H9 (cell line): ENCODE results near the gene BRD1. TPM values are rescaled to one million over a fixed set of nuclear protein-coding genes. Genes with fewer than 3 reads are reported as not detected.

Experiments used
- DNase-seq: peaks from one replicate; pipeline ENCODE4 v3.0.0-alpha.2; 2017
- H2AFZ ChIP-seq: one replicate; pipeline ENCODE4 v1.6.1; 2013; ENCODE audit warnings: mild to moderate bottlenecking, low read length, control low read depth, moderate library complexity
- H2AK5ac ChIP-seq: 2 replicates; pipeline ENCODE4 v1.6.1; 2013; ENCODE audit warnings: low read length, control low read depth, mixed read lengths; ENCODE audit not compliant: insufficient read length
- H2BK120ac ChIP-seq: one replicate; pipeline ENCODE4 v1.6.1; 2013; ENCODE audit warnings: low read depth, mild to moderate bottlenecking, low read length, control low read depth, inconsistent platforms; ENCODE audit not compliant: poor library complexity, severe bottlenecking
- H2BK12ac ChIP-seq: 2 replicates; pipeline ENCODE4 v1.6.1; 2013; ENCODE audit warnings: low read length, control low read depth, mixed read lengths, low read depth; ENCODE audit not compliant: insufficient read length
- H2BK15ac ChIP-seq: 2 replicates; pipeline ENCODE4 v1.6.1; 2013; ENCODE audit warnings: low read depth, low read length, control low read depth
- H2BK20ac ChIP-seq: one replicate; pipeline ENCODE4 v1.6.1; 2013; ENCODE audit warnings: low read depth, mild to moderate bottlenecking, low read length, control low read depth, inconsistent platforms; ENCODE audit not compliant: poor library complexity, severe bottlenecking
- H2BK5ac ChIP-seq: 2 replicates; pipeline ENCODE4 v1.6.1; 2013; ENCODE audit warnings: low read length, control low read depth, mixed read lengths; ENCODE audit not compliant: insufficient read length
- H3K14ac ChIP-seq: 2 replicates; pipeline ENCODE4 v1.6.1; 2013; ENCODE audit warnings: low read length, control low read depth; ENCODE audit not compliant: insufficient read depth
- H3K18ac ChIP-seq: 2 replicates; pipeline ENCODE4 v1.6.1; 2013; ENCODE audit warnings: low read depth, mild to moderate bottlenecking, mixed read lengths, low read length, control low read depth; ENCODE audit not compliant: insufficient read length
- H3K23ac ChIP-seq: 2 replicates; pipeline ENCODE4 v1.6.1; 2013; ENCODE audit warnings: low read length, control low read depth, mixed read lengths, low read depth; ENCODE audit not compliant: insufficient read length
- H3K23me2 ChIP-seq: 2 replicates; pipeline ENCODE4 v1.6.1; 2013; ENCODE audit warnings: low read depth, mild to moderate bottlenecking, mixed read lengths, low read length, control low read depth; ENCODE audit not compliant: insufficient read length, poor library complexity, severe bottlenecking
- H3K27ac ChIP-seq: 2 replicates; pipeline ENCODE4 v1.5.1; 2013; ENCODE audit warnings: low read length, control low read depth, mixed read lengths, low read depth; ENCODE audit not compliant: insufficient read length
- H3K27me3 ChIP-seq: 2 replicates; pipeline ENCODE4 v1.6.1; 2013; ENCODE audit warnings: low read length, control low read depth, inconsistent platforms; ENCODE audit not compliant: insufficient read depth
- H3K4ac ChIP-seq: 2 replicates; pipeline ENCODE4 v1.6.1; 2013; ENCODE audit warnings: low read depth, mild to moderate bottlenecking, control low read depth, inconsistent platforms, low read length, moderate library complexity
- H3K4me1 ChIP-seq: 2 replicates; pipeline ENCODE4 v1.6.1; 2013; ENCODE audit warnings: low read length, control low read depth, inconsistent platforms; ENCODE audit not compliant: insufficient read depth
- H3K4me2 ChIP-seq: 2 replicates; pipeline ENCODE4 v1.6.1; 2013; ENCODE audit warnings: low read length, control low read depth, mixed read lengths; ENCODE audit not compliant: insufficient read length, insufficient read depth
- H3K56ac ChIP-seq: 2 replicates; pipeline ENCODE4 v1.6.1; 2013; ENCODE audit warnings: low read depth, mild to moderate bottlenecking, mixed read lengths, low read length, control low read depth; ENCODE audit not compliant: insufficient read length
- H3K79me1 ChIP-seq: 2 replicates; pipeline ENCODE4 v1.6.1; 2013; ENCODE audit warnings: low read depth, mild to moderate bottlenecking, moderate library complexity, low read length, control low read depth, inconsistent platforms; ENCODE audit not compliant: insufficient read depth, poor library complexity, severe bottlenecking
- H3K79me2 ChIP-seq: 2 replicates; pipeline ENCODE4 v1.6.1; 2013; ENCODE audit warnings: low read length, control low read depth, inconsistent platforms; ENCODE audit not compliant: insufficient read depth
- H3K9ac ChIP-seq: 2 replicates; pipeline ENCODE4 v1.6.1; 2013; ENCODE audit warnings: low read length, control low read depth, mixed read lengths; ENCODE audit not compliant: insufficient read length; ENCODE audit errors: extremely low read depth
- H3K9me3 ChIP-seq: one replicate; pipeline ENCODE4 v1.6.1; 2013; ENCODE audit warnings: low read depth, low read length, inconsistent platforms; ENCODE audit not compliant: control insufficient read depth
- H3T11ph ChIP-seq: one replicate; pipeline ENCODE4 v1.6.1; 2013; ENCODE audit warnings: mild to moderate bottlenecking, low read length, control low read depth, inconsistent platforms
- H4K20me1 ChIP-seq: one replicate; pipeline ENCODE4 v1.6.1; 2013; ENCODE audit not compliant: control insufficient read depth, insufficient read length, insufficient read depth
- H4K5ac ChIP-seq: 2 replicates; pipeline ENCODE4 v1.6.1; 2013; ENCODE audit warnings: low read depth, mild to moderate bottlenecking, mixed read lengths, low read length, control low read depth; ENCODE audit not compliant: insufficient read length
- H4K8ac ChIP-seq: replicated peaks from 2 replicates; pipeline ENCODE4 v1.6.1; 2013; ENCODE audit warnings: low read length, control low read depth, mixed read lengths, low read depth; ENCODE audit not compliant: insufficient read length
- H4K91ac ChIP-seq: 2 replicates; pipeline ENCODE4 v1.6.1; 2013; ENCODE audit warnings: low read depth, mild to moderate bottlenecking, moderate library complexity, mixed read lengths, low read length, control low read depth; ENCODE audit not compliant: insufficient read length
- H3K27ac Mint-ChIP-seq, 3 experiments: 2 replicates in 2 of 3; 3 replicates in 1 of 3; pipeline ENCODE4 v1.8.0; 2020 to 2021; ENCODE audit warnings: mixed read lengths in 3 of 3, mild to moderate bottlenecking in 1 of 3, moderate library complexity in 1 of 3
- H3K27me3 Mint-ChIP-seq: 2 replicates; pipeline ENCODE4 v1.8.0; 2021; ENCODE audit warnings: low read depth, mild to moderate bottlenecking, moderate library complexity, mixed read lengths
- H3K36me3 Mint-ChIP-seq, 3 experiments: 2 replicates in 2 of 3; 3 replicates in 1 of 3; pipeline ENCODE4 v1.8.0; 2020 to 2021; ENCODE audit warnings: low read depth in 3 of 3, mixed read lengths in 3 of 3; ENCODE audit not compliant: insufficient read depth in 1 of 3
- H3K4me1 Mint-ChIP-seq, 2 experiments: 2 replicates each; pipeline ENCODE4 v1.8.0; 2020; ENCODE audit warnings: mixed read lengths in 2 of 2
- H3K4me3 Mint-ChIP-seq, 2 experiments: 2 replicates in 1 of 2; 3 replicates in 1 of 2; pipeline ENCODE4 v1.8.0; 2020 to 2021; ENCODE audit warnings: mild to moderate bottlenecking in 2 of 2, mixed read lengths in 2 of 2, moderate library complexity in 1 of 2
- H3K9me3 Mint-ChIP-seq, 2 experiments: 2 replicates in 1 of 2; 3 replicates in 1 of 2; pipeline ENCODE4 v1.8.0; 2020; ENCODE audit warnings: mild to moderate bottlenecking in 2 of 2, mixed read lengths in 2 of 2, moderate library complexity in 1 of 2
- WGBS: extraction: QIAGEN DNeasy Blood & Tissue Kit; methylation state at CpG from one replicate; pipeline ENCODE4 v1.1.7; 2013; ENCODE audit warnings: missing lambda C conversion rate, low lambda C conversion rate, mixed read lengths; ENCODE audit not compliant: insufficient read length; ENCODE audit errors: extremely low coverage; 5-methylcytosine and 5-hydroxymethylcytosine counted together
- total RNA-seq: library from RNA; stranded (reverse); gene quantifications from 2 replicates; pipeline ENCODE4 v1.2.1, GENCODE V29; 2021
- TF ChIP-seq, protein P1 (sequence below): fragments of 200-600 bp; sonication (generic); conservative IDR thresholded peaks from 3 replicates; pipeline ENCODE4 v1.8.0; 2021; ENCODE audit warnings: antibody characterized with exemption, mild to moderate bottlenecking

The BRD1 gene
- total RNA-seq, 1 experiment from 2014 or later, result 51.3 TPM

DNA sequence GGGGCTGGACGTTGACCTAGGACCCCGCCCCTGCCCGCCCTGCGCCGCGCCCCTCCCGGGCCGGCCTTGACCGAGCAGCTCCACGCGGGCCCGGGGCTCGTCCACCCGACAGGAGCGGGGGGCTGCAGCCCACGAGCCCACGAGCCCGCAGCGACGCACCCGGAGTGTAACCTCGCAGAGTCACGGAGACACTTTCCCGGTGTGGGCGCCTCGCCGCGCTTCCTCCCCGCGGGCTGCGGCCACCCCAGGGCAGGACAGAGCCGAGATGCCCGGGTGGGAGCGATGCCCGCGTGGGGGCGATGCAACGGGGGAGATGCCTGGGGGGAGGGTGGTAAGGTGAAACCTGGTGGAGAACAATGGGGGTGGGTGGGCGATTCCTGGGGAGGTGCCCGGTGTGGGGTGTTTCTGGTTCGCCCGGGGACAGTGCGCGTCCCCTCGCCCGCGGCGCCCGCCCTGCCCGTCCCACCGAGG lies 21.1 kb upstream of the BRD1 start:
- Histone ChIP-seq H4K20me1 (no peaks in the 10 kb centered on the region), H3K27me3 (peaks cover 50% of the 10 kb centered on the region), H2BK12ac (no peak overlapping the region), H3K9ac (no peak overlapping the region), H3K14ac (no peak overlapping the region), H2AFZ (no peak overlapping the region), H3K27ac (no peak overlapping the region), H4K8ac (no peak overlapping the region), H2BK20ac (no peak overlapping the region), H2BK5ac (no peak overlapping the region), H3T11ph (no peak overlapping the region), H3K23me2 (peaks cover 12% of the 10 kb centered on the region), H3K9me3 (no peaks in the 10 kb centered on the region), H3K79me1 (no peaks in the 10 kb centered on the region), H3K79me2 (no peaks in the 10 kb centered on the region), H3K4me1 (no peaks in the 10 kb centered on the region), H4K5ac (no peak overlapping the region), H2AK5ac (no peak overlapping the region), H3K4me2 (peak overlapping the region; percentile 41), H3K23ac (no peak overlapping the region), H4K91ac (no peak overlapping the region), H2BK120ac (no peak overlapping the region), H2BK15ac (no peak overlapping the region), H3K18ac (no peak overlapping the region), H3K56ac (no peak overlapping the region), H3K4ac (no peak overlapping the region)
- Mint-ChIP-seq H3K4me3 (peak overlapping the region; percentile 61 to 62; a peak in 2 of 5 replicates), H3K27ac (no peak overlapping the region), H3K27me3 (peaks cover 90% of the 10 kb centered on the region), H3K4me1 (peaks cover 0 to 16% of the 10 kb centered on the region in 2 experiments; a peak in 2 of 4 replicates), H3K36me3 (no peaks in the 10 kb centered on the region; a peak in 2 of 7 replicates), H3K9me3 (peaks cover 0 to 2% of the 10 kb centered on the region in 2 experiments; a peak in 1 of 5 replicates)
- no peak for DNase-seq
- TF ChIP-seq, protein P1, sequence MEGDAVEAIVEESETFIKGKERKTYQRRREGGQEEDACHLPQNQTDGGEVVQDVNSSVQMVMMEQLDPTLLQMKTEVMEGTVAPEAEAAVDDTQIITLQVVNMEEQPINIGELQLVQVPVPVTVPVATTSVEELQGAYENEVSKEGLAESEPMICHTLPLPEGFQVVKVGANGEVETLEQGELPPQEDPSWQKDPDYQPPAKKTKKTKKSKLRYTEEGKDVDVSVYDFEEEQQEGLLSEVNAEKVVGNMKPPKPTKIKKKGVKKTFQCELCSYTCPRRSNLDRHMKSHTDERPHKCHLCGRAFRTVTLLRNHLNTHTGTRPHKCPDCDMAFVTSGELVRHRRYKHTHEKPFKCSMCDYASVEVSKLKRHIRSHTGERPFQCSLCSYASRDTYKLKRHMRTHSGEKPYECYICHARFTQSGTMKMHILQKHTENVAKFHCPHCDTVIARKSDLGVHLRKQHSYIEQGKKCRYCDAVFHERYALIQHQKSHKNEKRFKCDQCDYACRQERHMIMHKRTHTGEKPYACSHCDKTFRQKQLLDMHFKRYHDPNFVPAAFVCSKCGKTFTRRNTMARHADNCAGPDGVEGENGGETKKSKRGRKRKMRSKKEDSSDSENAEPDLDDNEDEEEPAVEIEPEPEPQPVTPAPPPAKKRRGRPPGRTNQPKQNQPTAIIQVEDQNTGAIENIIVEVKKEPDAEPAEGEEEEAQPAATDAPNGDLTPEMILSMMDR, result no peak
- no CpG with 5 or more reads among the region's 51 CpGs for WGBS
